ENCODE measurements around the gene ZDHHC14. TPM values are rescaled to one million over a fixed set of nuclear protein-coding genes. Genes with fewer than 3 reads are reported as not detected.
A peak's percentile ranks its signal among the peaks of the same experiment; 100 is the strongest.

Gene ZDHHC14
- total RNA-seq, 1 experiment from 2014 or later: 4.9 TPM

DNA sequence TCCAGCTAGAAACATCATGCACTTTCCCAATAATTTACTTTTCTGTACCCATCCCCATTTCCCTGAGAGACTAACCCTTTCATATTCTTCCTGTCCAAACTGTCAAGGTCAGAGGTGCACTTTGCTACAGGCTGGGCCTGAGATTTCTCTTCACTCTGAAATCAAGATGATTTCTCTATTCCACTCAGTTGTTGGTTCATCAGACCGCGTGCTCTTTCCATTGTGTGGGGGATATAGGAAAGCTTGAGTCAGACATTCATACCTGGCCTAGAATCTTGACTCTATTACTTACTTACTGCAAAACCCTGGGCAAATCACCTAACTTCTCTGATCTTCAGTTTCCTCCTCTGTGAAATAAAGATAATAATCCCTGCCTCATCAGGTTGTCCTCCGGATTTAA is 4.7 kb upstream of the ZDHHC14 start:
- H3K4me2 ChIP-seq (ENCODE audit: low read length): no peak overlapping the region
- H3K27ac ChIP-seq (ENCODE audit: low read length): no peak overlapping the region
- no peaks in the 10 kb centered on the region for H4K20me1 ChIP-seq (ENCODE audit: low read length)
- no peak overlapping the region for H2AFZ ChIP-seq (ENCODE audit: low read length)
- no peaks in the 10 kb centered on the region for H3K79me2 ChIP-seq (ENCODE audit: low read length)
- intact Hi-C loops (cut with micrococcal nuclease): no loop called here
- BruUV-seq (replicated peaks): no TSS peak
- TF ChIP-seq, protein P1, sequence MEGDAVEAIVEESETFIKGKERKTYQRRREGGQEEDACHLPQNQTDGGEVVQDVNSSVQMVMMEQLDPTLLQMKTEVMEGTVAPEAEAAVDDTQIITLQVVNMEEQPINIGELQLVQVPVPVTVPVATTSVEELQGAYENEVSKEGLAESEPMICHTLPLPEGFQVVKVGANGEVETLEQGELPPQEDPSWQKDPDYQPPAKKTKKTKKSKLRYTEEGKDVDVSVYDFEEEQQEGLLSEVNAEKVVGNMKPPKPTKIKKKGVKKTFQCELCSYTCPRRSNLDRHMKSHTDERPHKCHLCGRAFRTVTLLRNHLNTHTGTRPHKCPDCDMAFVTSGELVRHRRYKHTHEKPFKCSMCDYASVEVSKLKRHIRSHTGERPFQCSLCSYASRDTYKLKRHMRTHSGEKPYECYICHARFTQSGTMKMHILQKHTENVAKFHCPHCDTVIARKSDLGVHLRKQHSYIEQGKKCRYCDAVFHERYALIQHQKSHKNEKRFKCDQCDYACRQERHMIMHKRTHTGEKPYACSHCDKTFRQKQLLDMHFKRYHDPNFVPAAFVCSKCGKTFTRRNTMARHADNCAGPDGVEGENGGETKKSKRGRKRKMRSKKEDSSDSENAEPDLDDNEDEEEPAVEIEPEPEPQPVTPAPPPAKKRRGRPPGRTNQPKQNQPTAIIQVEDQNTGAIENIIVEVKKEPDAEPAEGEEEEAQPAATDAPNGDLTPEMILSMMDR (conservative IDR thresholded peaks at IDR 0.05; ENCODE audit: low read depth, low read length): no peak
- TF ChIP-seq EZH2 (IDR thresholded peaks at IDR 0.05; ENCODE audit: low read length, unreplicated experiment): no peak
- no peak for TF ChIP-seq EZH2phosphoT487 (IDR thresholded peaks at IDR 0.05; ENCODE audit: borderline replicate concordance, low read length)
- H3K9me2 ChIP-seq (replicated peaks; ENCODE audit: low read length): no peaks in the 10 kb centered on the region
- POLR2A ChIA-PET (ENCODE audit: unreplicated experiment): no interaction called here
- CTCF ChIA-PET: no interaction called here
- no peaks in the 10 kb centered on the region for H3K36me3 ChIP-seq (ENCODE audit: low read depth, low read length)
- H3K9me3 ChIP-seq (ENCODE audit: low read length): no peaks in the 10 kb centered on the region
- ATAC-seq: no peak
- H3K4me3 ChIP-seq (ENCODE audit: low read length): no peak overlapping the region
- H3F3A ChIP-seq (ENCODE audit: low read length, unreplicated experiment): no peaks in the 10 kb centered on the region
- H3K4me1 ChIP-seq (ENCODE audit: insufficient read depth, low read length): peaks cover 4% of the 10 kb centered on the region; the same call in 1 of the 2 replicates
- DNase-seq: no peak
- H3K27me3 ChIP-seq (ENCODE audit: low read length): no peaks in the 10 kb centered on the region
- H3K9ac ChIP-seq (ENCODE audit: low read length): no peak overlapping the region

DNA sequence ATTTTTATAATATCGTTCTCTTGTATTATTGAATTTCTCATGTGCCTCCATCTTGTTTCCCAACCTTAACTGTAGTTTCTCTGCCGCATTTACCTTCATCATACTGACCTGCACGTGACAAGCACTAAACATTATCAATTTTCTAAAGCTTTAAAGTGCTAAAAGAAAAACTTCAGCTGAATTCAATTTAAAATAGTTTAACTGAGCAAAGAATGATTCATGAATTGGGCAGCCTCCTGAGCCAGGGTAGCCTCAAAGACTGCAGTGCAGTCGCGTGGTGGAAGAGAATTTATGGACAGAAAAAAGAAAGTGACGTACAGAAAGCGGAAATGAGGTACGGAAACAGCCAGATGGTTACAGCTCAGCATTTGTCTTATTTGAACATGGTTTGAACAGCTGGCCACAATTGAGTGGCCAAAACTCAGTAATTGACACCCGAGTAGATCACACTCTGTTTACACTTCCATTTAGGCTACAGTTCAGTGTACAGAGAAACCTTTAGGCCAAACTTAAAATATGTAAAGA is 4.2 kb upstream of the ZDHHC14 start:
- H3K9me3 ChIP-seq (ENCODE audit: low read length): no peaks in the 10 kb centered on the region
- CTCF ChIA-PET: no interaction called here
- no peaks in the 10 kb centered on the region for H3K36me3 ChIP-seq (ENCODE audit: low read depth, low read length)
- H3K4me3 ChIP-seq (ENCODE audit: low read length): no peak overlapping the region
- H3K4me2 ChIP-seq (ENCODE audit: low read length): no peak overlapping the region
- H3K27ac ChIP-seq (ENCODE audit: low read length): no peak overlapping the region
- H4K20me1 ChIP-seq (ENCODE audit: low read length): no peaks in the 10 kb centered on the region
- H3K79me2 ChIP-seq (ENCODE audit: low read length): no peaks in the 10 kb centered on the region
- intact Hi-C loops (cut with micrococcal nuclease): no loop called here
- no peaks in the 10 kb centered on the region for H3K9me2 ChIP-seq (replicated peaks; ENCODE audit: low read length)
- ATAC-seq (no peak), DNase-seq (no peak)
- no TSS peak for BruUV-seq (replicated peaks)
- no peaks in the 10 kb centered on the region for H3K27me3 ChIP-seq (ENCODE audit: low read length)
- H3K4me1 ChIP-seq (ENCODE audit: insufficient read depth, low read length): peaks cover 4% of the 10 kb centered on the region; the same call in 1 of the 2 replicates
- H2AFZ ChIP-seq (ENCODE audit: low read length): no peak overlapping the region
- TF ChIP-seq, protein P1 (conservative IDR thresholded peaks at IDR 0.05; ENCODE audit: low read depth, low read length): no peak
- TF ChIP-seq EZH2phosphoT487 (IDR thresholded peaks at IDR 0.05; ENCODE audit: borderline replicate concordance, low read length): no peak
- TF ChIP-seq EZH2 (IDR thresholded peaks at IDR 0.05; ENCODE audit: low read length, unreplicated experiment): no peak
- POLR2A ChIA-PET (ENCODE audit: unreplicated experiment): no interaction called here
- H3F3A ChIP-seq (ENCODE audit: low read length, unreplicated experiment): no peaks in the 10 kb centered on the region
- H3K9ac ChIP-seq (ENCODE audit: low read length): no peak overlapping the region

DNA sequence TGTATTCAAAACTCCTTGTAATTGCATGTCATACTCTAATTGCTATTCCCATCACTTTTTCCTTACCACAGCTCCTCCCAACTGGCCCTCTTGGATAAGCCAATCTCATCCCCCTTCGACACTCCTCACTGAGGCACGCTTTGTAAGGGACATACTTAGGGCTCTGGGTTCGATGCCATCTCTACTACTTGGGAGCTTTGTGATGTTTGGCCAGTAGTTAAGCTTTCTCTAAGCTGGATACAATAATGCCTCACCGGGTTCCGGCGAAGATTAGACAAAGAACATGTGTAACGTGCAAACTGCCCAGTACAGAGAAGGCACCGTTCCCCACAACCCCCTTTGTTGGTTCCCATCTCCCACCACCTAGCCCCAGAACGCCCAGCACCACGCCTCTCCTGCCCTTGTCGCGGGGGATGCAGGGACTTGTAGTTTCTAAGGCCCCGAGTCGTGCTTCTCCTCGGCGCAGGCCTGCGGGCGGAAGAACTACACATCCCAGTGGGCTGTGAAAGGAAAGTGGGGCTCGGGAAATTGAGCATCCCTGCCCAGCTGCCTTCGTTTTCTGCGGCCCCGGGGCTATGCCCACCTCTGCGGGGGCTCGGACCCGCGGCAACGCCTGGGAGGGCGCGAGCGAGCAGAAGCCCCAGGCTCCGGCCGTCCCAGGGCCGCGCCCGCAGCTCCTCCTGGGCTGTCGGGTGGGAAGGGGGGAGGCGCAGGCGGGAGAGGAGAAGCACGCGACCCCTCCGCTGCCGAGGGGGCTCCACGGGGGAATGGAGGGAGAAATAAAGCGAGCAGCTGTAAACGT is 1.1 kb upstream of the ZDHHC14 start:
- H2AFZ ChIP-seq (ENCODE audit: low read length): peak overlapping the region; percentile 91
- H3K36me3 ChIP-seq (ENCODE audit: low read depth, low read length): no peaks in the 10 kb centered on the region
- ChIA-PET POLR2A (ENCODE audit: unreplicated experiment) (interaction anchor here (0.6 kb wide), 2 partner anchors 233 to 450 kb away, joined by 5 to 6 read pairs; no protein-coding TSS in a partner anchor), CTCF (interaction anchor here (1.1 kb wide), 1 partner anchor 65 kb away, joined by 4 read pairs; no protein-coding TSS in a partner anchor)
- TSS peak; percentile 42 for BruUV-seq (replicated peaks)
- DNase-seq (peak; percentile 85), ATAC-seq (peak; percentile 73)
- intact Hi-C loops (cut with micrococcal nuclease): loop anchor here (2.0 to 5.0 kb wide), 5 partner anchors 47 to 233 kb away; partner anchors contain the start of gene TMEM242
- peaks cover 11% of the 10 kb centered on the region; the same call in 1 of the 2 replicates for H3K4me1 ChIP-seq (ENCODE audit: insufficient read depth, low read length)
- peaks cover 22% of the 10 kb centered on the region for H3K79me2 ChIP-seq (ENCODE audit: low read length)
- no peaks in the 10 kb centered on the region for H3K9me3 ChIP-seq (ENCODE audit: low read length)
- no peaks in the 10 kb centered on the region for H4K20me1 ChIP-seq (ENCODE audit: low read length)
- peak overlapping the region; percentile 88 for H3K4me2 ChIP-seq (ENCODE audit: low read length)
- no peak for TF ChIP-seq EZH2phosphoT487 (IDR thresholded peaks at IDR 0.05; ENCODE audit: borderline replicate concordance, low read length)
- no peak for TF ChIP-seq EZH2 (IDR thresholded peaks at IDR 0.05; ENCODE audit: low read length, unreplicated experiment)
- TF ChIP-seq, protein P1 (conservative IDR thresholded peaks at IDR 0.05; ENCODE audit: low read depth, low read length): no peak
- H3K27me3 ChIP-seq (ENCODE audit: low read length): no peaks in the 10 kb centered on the region
- peak overlapping the region; percentile 79 for H3K9ac ChIP-seq (ENCODE audit: low read length)
- peak overlapping the region; percentile 96 for H3K4me3 ChIP-seq (ENCODE audit: low read length)
- H3K27ac ChIP-seq (ENCODE audit: low read length): no peak overlapping the region
- H3K9me2 ChIP-seq (replicated peaks; ENCODE audit: low read length): no peaks in the 10 kb centered on the region
- no peaks in the 10 kb centered on the region for H3F3A ChIP-seq (ENCODE audit: low read length, unreplicated experiment)

All from PC-3 (cell line).